ENCODE data around the gene DGCR8. TPM values are rescaled to one million over a fixed set of nuclear protein-coding genes. Genes with fewer than 3 reads are reported as not detected.

The DGCR8 gene
- total RNA-seq (2022; extraction: Qiagen RNA extraction; ENCODE audit: low read depth): 17.8 to 20.0 TPM (median 18.9 TPM) in 5 replicates

DNA sequence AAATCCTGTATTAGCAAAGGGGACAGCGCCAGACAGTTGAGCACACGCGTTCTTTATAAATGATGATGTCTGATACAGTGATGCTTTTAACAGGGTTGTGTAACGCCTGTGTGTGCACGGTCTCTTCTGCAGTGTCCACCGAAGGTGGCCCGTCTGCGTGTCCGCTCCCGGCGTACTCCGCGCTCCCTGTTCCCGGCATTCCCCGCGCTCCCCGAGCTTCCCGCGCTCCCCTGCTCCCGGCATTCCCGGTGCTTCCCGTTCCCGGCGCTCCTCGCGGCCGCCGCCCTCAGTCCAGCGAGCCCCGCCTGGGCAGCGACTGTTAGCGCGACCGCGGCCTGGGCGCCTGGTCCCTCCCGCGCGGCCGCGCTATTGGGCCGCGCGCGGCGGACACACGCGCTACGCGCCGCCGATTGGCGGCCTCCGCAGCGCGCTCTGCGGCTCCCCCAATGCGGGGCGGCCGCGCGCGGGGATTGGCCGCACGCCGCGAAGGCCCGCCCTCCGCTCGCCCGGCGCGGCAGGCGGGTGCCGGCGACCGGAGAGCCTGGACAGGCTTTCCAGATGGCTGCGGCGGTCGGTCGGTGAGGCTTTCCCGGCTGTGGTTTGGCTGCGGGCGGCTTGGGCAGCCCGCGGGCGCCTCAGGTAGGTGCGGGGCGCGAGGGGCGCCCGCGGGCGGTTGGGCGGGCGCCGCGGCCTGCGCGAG is at the start of gene DGCR8:
DGCR8 (plus strand) TSS at position 497 of the 700 bp plus-strand sequence. CDS start 5,723 bp downstream, outside the sequence.

DNA sequence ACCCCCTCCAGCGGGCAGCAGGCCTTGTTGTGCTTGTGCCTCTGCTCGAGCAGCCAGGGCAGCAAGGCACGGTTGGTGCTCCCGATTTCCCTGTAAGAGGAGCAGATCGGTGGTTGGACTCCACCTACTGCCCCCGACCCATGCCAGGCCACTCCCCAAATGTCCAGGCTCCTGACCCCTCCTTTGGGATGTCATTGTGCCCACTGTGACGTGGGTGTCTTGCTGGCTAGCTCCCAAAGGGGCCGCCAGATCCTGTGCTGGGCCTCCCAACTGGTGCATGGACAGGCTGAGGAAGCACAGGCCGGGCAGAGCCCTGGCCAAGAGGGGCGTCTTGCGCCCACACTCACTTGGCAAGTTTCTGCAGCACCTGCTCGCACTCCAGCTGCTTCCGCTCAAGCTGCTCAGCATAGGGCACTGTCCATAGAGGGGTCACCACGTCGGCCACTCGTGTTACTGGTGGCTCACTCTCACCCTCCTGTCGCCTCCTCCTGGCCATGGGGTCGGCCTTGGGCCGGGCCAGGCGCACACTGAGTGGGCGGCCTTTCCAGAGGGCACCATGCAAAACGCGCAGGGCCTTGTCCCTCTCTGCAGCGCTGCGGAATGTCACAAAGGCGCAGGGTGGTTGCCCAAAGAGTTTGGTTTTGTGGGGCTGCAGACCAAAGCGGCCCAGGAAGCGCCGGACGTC is 35.8 kb downstream of the DGCR8 start, which contains the start of gene RANBP1:
RANBP1 (plus strand) TSS at position 414 of the 685 bp plus-strand sequence; CDS start at position 495, 81 bp downstream.

DNA sequence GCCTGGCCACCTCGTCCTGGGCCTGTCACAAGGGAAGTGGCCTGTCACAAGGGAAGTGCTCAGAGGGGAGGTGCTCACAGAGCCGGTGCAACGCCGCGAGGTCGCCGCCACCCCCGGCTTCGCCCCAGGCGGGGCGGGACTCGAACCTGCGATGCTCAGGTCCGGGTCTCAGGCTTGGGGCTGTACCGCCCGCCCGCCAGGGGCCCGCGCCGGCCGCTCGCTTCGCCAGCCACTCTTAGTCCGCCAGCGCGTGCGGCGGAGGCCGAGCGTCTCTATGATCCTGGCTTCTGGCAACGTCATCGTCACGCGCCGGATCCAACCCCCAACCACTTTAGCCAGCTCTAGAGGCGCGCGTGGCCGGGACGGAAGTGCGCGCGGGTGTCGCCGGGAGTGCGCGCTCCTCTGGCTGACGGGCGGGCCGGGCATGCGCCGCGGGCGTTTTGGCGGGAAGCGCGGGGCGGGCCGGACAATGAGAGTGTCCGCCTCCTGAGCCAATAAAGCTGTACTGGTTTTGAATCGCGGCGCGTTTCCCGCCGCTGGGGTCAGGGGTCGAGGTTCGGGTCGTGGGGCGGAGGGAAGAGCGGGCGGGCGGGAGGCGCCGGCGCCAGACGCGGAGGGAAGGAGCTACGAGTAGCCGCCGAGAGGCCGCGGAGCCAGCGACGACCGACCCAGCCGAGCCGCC is 37.1 kb downstream of the DGCR8 start, which contains the start of gene TRMT2A:
TRMT2A (minus strand) TSS at position 276 of the 682 bp plus-strand sequence. CDS start 320 bp downstream, outside the sequence.

DNA sequence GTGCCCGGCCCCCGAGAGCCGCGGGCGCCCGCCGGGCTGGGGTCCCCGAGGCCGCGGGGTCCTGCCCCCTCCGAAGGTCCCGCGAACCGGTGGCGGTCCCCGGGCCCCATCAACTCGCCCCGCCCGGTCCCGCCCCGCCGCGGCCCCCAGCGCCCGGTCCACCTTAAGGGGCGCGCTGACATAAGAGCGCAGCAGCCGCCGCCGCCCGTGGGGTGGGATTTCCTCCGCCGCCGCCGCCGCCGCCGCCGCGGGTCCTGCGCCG is 51.5 kb downstream of the DGCR8 start, which contains the start of gene ZDHHC8:
ZDHHC8 (plus strand) TSS at position 208 of the 262 bp plus-strand sequence. CDS start 144 bp downstream, outside the sequence.

DNA sequence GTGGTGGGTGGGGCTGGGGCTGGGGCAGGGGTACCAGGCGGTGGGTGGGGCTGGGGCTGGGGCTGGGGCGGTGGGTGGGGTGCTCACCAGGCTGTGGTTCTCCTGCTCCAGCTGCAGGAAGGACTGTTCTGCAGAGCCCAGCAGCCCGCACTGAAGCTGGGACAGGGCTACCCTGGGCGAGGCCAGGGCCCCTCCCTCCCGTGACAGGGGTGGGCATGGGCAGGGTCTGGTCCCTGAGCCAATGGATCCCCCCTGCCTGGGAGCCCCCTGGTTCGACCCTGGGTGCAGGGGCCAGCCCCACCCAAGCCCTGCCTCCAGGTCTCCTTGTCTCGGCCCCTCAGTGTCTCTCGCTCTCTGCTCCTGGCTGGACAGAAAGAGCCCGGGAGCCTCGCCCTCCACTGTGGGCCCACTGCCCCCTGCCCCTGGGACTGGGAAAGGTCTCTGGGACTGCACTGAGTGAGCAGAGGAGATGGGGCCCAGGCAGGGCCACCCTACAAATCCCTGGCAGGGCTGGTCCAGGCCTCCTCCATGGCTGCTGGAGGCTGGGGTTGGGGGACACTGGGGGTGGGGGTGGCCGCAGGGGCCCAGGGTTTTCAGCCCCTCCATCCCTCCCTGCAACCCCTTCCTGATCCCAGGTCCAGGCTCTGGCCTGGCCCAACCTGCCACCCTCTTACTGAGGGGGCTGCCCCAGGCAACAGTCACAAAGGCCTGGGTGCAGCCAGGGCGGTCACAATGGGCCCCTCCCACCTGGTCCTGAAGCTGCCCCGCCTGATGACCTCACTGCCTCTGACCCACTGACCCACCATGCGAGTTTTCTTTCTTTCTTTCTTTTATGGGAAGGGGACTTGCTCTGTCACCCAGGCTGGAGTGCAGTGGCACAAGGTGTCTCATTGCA is 70.6 kb downstream of the DGCR8 start, which contains the start of gene CCDC188:
CCDC188 (minus strand) TSS at position 675 of the 895 bp plus-strand sequence; CDS start at position 606, 69 bp downstream.

Other genes with a start within 250 kb of the DGCR8 start
- 15.4 to 19.6 TPM (median 18.4 TPM) in 5 replicates for gene GNB1L, start 225.4 kb upstream of the DGCR8 start, total RNA-seq (2022; extraction: Qiagen RNA extraction; ENCODE audit: low read depth)
- gene RTL10, start 225.4 kb upstream of the DGCR8 start, total RNA-seq (2022; extraction: Qiagen RNA extraction; ENCODE audit: low read depth): 5.0 to 8.4 TPM (median 7.8 TPM) in 5 replicates
- 121 to 166 TPM (median 154 TPM) in 5 replicates for gene COMT, start 138.5 kb upstream of the DGCR8 start, total RNA-seq (2022; extraction: Qiagen RNA extraction; ENCODE audit: low read depth)
- gene TXNRD2, start 138.4 kb upstream of the DGCR8 start, total RNA-seq (2022; extraction: Qiagen RNA extraction; ENCODE audit: low read depth): 26.1 to 43.0 TPM (median 34.7 TPM) in 5 replicates
- 1.6 to 3.4 TPM (median 2.1 TPM) in 5 replicates for gene ARVCF, start 63.4 kb upstream of the DGCR8 start, total RNA-seq (2022; extraction: Qiagen RNA extraction; ENCODE audit: low read depth)
- 10.8 to 17.2 TPM (median 12.7 TPM) in 5 replicates for gene TANGO2, start 59.1 kb upstream of the DGCR8 start, total RNA-seq (2022; extraction: Qiagen RNA extraction; ENCODE audit: low read depth)
- 269 to 301 TPM (median 292 TPM) in 5 replicates for gene RANBP1, start 35.9 kb downstream of the DGCR8 start, total RNA-seq (2022; extraction: Qiagen RNA extraction; ENCODE audit: low read depth)
- gene TRMT2A, start 37.0 kb downstream of the DGCR8 start, total RNA-seq (2022; extraction: Qiagen RNA extraction; ENCODE audit: low read depth): 18.7 to 24.7 TPM (median 22.9 TPM) in 5 replicates
- 23.0 to 37.1 TPM (median 34.3 TPM) in 5 replicates for gene ZDHHC8, start 51.6 kb downstream of the DGCR8 start, total RNA-seq (2022; extraction: Qiagen RNA extraction; ENCODE audit: low read depth)
- not detected in 5 replicates for gene CCDC188, start 70.8 kb downstream of the DGCR8 start, total RNA-seq (2022; extraction: Qiagen RNA extraction; ENCODE audit: low read depth)
- 8.0 to 12.4 TPM (median 11.6 TPM) in 5 replicates for gene RTN4R, start 188.1 kb downstream of the DGCR8 start, total RNA-seq (2022; extraction: Qiagen RNA extraction; ENCODE audit: low read depth)
- gene DGCR6L, start 239.8 kb downstream of the DGCR8 start, total RNA-seq (2022; extraction: Qiagen RNA extraction; ENCODE audit: low read depth): 29.8 to 44.3 TPM (median 42.0 TPM) in 5 replicates

Measured in A549 treated with GW870086 at 1 μM for 4 hours (cell line).